ENCODE measurements around the gene TARBP2.

The TARBP2 gene

DNA sequence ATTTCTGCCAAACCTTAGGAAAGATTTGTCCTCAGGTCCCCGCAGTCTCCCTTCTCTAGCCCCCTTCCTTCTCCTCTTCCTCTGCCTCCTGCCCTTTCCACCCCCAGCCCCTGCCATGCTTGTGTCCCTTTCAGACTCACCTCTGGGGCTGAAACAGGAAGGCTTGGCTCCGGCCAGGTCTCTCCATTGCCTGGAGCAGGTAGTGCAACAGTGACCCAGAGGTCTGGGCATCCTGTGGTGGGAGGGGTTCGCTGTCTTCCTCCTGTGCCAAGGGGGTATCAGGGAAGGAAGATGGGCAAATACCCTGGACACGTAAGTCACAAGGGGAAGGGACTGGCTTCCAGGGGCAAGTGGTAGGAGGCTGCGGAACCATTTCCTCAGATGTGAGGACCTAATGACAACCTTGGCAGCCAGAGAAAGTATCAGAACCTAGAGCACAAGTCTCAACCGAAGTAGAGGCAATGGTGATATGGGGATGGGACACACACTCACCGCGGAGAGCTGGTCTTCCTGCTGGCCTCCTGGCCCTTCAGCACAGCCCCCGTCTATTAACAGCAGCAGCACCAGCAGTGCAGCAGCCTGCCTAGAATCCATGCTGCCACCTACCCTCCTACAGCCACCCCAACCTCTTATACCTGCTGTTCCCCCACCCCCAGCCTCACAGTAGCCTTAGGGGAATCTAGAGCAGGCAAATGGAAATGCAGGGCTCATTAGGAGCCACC lies 6.0 kb downstream of the TARBP2 start, which contains the start of gene NPFF:
Gene NPFF (minus strand): TSS at position 604 of the 722 bp plus-strand sequence. CDS start 10 bp downstream, at position 594.
- DNase-seq (ENCODE audit: low read depth), result no peak
- H3K4me3 ChIP-seq (ENCODE audit: low read length), result no peak within 1 kb of the TSS
- TF ChIP-seq, protein P1, sequence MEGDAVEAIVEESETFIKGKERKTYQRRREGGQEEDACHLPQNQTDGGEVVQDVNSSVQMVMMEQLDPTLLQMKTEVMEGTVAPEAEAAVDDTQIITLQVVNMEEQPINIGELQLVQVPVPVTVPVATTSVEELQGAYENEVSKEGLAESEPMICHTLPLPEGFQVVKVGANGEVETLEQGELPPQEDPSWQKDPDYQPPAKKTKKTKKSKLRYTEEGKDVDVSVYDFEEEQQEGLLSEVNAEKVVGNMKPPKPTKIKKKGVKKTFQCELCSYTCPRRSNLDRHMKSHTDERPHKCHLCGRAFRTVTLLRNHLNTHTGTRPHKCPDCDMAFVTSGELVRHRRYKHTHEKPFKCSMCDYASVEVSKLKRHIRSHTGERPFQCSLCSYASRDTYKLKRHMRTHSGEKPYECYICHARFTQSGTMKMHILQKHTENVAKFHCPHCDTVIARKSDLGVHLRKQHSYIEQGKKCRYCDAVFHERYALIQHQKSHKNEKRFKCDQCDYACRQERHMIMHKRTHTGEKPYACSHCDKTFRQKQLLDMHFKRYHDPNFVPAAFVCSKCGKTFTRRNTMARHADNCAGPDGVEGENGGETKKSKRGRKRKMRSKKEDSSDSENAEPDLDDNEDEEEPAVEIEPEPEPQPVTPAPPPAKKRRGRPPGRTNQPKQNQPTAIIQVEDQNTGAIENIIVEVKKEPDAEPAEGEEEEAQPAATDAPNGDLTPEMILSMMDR (conservative IDR thresholded peaks at IDR 0.05; ENCODE audit: low read depth, low read length), result no peak

DNA sequence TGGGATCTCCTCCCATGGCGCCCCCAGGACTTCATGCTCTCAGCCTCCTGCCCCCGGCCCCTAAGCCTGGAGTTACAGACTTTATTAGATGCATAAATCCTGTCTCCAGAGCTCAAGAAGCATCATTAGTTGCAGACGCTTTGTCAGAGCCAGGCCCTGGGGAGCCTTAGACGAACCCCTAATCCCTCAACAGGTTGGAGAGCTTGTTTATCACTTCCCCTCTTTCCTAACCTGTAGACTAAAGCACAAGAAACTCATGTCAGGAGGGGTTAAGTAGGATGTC lies 6.5 kb downstream of the TARBP2 start:
- no peak for DNase-seq (ENCODE audit: low read depth)
- TF ChIP-seq, protein P1 (conservative IDR thresholded peaks at IDR 0.05; ENCODE audit: low read depth, low read length), result no peak
- no peak overlapping the region for H3K4me3 ChIP-seq (ENCODE audit: low read length)

DNA sequence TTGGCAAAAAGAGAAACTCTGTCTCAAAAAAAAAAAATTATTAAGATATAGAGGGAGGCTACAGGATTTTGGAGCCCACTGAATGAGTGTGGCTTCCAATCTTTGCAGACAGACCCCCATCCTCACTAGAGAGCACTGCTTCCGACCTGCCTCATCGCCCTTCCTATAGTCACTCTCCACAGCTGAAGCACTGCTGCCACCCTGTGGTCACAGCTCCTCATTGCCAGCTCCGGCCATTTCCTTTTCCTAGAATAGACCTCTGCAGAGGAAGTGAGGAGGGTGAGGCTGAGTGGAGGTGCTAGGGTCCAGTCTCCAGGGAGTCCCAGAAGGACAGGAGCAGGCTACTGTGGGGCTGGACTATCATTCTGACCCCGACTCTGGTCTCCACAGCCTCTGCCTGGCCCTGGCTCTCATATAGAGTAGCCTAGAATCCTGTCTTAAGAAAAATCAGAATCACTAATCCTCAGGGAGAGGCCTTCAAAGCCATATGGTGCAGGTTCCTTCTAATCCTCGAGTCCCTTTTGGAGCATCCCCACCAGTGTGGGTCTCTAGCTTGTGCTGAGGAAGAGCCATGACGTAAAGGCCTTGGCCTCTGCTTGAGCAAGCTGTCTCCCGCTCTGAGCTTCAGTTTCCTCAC lies 7.6 kb downstream of the TARBP2 start:
- H3K4me3 ChIP-seq (ENCODE audit: low read length), result no peak overlapping the region
- TF ChIP-seq, protein P1 (conservative IDR thresholded peaks at IDR 0.05; ENCODE audit: low read depth, low read length), result peak; percentile 93
- no peak for DNase-seq (ENCODE audit: low read depth)

DNA sequence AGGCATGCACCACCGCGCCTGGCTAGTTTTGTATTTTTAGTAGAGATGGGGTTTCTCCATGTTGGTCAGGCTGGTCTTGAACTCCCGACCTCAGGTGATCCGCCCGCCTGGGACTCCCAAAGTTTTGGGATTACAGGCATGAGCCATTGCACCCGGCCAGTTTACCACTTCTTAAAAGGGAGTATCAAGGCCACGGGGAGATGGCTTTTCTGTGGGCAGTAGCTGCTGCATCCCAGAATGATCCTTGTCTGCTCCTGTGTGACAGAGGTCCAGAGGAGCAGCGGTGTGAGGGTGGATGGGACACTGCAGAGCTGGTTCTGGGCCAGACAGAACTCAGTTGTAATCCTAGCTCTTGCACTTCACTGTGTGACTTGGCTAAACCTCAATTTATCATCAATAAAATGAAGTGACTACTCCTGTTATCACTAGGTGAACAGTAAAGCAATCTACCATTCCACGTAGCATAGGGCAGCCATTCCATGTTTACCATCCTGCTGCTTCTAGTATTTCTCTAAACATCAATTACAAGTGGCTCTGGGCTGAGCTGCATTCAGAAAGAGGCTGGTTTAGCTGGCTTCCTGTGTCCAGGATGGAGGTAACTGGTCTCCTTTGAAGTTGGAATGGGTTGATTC lies 9.2 kb downstream of the TARBP2 start:
- H3K4me3 ChIP-seq (ENCODE audit: low read length), result no peak overlapping the region
- no peak for DNase-seq (ENCODE audit: low read depth)
- TF ChIP-seq, protein P1 (conservative IDR thresholded peaks at IDR 0.05; ENCODE audit: low read depth, low read length), result no peak

DNA sequence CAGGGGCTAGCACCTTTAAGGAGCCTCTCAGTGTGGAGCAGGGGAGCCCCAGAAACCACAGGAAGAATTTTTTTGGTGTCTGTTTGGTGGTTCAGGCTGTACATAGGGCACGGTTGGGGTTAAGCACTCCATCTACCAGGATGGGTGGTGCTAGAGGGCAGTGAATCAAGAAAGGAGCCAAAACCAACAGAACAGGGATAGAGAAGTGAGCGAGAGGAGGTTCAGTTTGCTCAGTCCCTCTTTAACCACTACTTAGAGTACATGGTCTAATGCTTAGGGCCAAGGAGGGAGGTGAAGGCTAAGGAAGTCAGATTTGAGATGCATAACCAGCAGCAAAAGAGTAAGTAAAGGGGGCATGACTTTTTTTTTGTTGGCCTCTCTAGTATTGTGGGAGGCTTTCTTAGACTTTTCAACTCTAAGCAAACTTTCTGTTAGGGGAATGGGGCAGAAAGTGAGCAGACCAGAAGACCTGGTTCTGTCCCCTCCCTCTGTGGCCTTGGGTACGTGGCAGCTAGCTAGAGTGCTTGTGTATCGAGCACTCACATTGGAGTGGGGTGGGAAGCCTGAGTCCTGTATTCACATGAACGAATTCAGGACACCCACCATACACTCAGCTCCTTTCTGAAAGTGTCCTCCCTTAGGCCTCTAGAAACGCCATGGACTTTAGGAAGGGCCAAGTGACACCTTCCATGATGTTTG lies 12.8 kb downstream of the TARBP2 start:
- H3K4me3 ChIP-seq (ENCODE audit: low read length), result no peak overlapping the region
- DNase-seq (ENCODE audit: low read depth), result no peak
- TF ChIP-seq, protein P1 (conservative IDR thresholded peaks at IDR 0.05; ENCODE audit: low read depth, low read length), result no peak

DNA sequence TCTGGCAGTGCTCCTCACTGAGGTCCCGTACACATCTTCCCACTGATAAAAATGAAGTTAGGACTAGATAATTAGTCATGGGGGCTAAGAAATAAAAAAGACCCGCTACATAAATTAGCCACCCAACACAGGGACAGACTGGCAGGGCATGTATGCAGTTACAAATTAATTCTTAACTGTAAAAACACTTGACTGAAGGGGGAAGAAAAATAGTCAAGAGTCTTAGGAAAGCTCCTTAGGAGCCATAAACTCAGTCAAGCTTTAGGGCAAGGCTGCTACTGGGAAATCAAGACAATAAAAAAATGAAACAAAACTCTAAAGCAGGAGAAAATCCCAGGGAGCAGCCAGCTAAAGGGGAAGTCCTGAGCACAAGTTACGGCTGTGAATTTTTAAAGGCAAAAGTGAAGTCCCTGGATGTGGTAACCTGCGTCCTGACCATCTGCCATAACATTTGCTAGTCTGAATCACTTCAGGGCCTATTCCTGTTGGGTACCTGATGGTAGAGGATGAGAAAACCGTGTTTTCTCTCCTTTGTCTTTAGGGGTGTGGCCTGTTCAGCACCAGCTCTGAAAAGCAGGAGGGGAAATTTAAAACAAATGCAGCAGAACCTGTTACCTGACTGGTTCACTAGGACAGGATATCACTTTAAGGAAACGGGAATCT lies 13.7 kb downstream of the TARBP2 start:
- no peak overlapping the region for H3K4me3 ChIP-seq (ENCODE audit: low read length)
- no peak for DNase-seq (ENCODE audit: low read depth)
- TF ChIP-seq, protein P1 (conservative IDR thresholded peaks at IDR 0.05; ENCODE audit: low read depth, low read length), result no peak

Data from retinal pigment epithelial cell (primary cell).